ENCODE results near the gene IFNAR2. TPM values are rescaled to one million over a fixed set of nuclear protein-coding genes. Genes with fewer than 3 reads are reported as not detected.
"Not testable (repeated sequence)": the region's sequence is repeated elsewhere in the genome, so short reads cannot be mapped to it uniquely, and the experiment has no call there.

Gene IFNAR2
- total RNA-seq, 4 donors from 2014 or later = 3.3 to 6.5 (median 3.8) TPM

GRCh38 chr21:33241846-33242245 lies 12.1 kb downstream of the IFNAR2 start:
- no peak overlapping the region for H3K27ac ChIP-seq
- peaks cover 6% of the 10 kb centered on the region for H3K4me1 ChIP-seq
- H3K9me3 ChIP-seq = no peaks in the 10 kb centered on the region
- peaks cover 20% of the 10 kb centered on the region for H3K36me3 ChIP-seq
- H3K4me3 ChIP-seq = no peak overlapping the region
- TF ChIP-seq POLR2A (IDR thresholded peaks at IDR 0.05) (no peak), EP300 (IDR thresholded peaks at IDR 0.05) (no peak), CTCF (IDR thresholded peaks at IDR 0.05) (no peak), POLR2AphosphoS5 (IDR thresholded peaks at IDR 0.05) (no peak)
- H3K27me3 ChIP-seq = no peaks in the 10 kb centered on the region
- 87% methylated on average over 2 of the region's 2 CpGs for WGBS
- no peak for DNase-seq (ENCODE audit: low spot score in 2 of 2)

GRCh38 chr21:33242846-33243245 lies 13.1 kb downstream of the IFNAR2 start:
- H3K4me3 ChIP-seq; H3K27me3 ChIP-seq; DNase-seq (ENCODE audit: low spot score in 2 of 2); H3K4me1 ChIP-seq; H3K9me3 ChIP-seq; H3K27ac ChIP-seq: not testable (repeated sequence)
- 96% methylated on average over 8 of the region's 8 CpGs for WGBS
- H3K36me3 ChIP-seq = peaks cover 27% of the 10 kb centered on the region

GRCh38 chr21:33244082-33244778 lies 14.5 kb downstream of the IFNAR2 start:
- Histone ChIP-seq H3K36me3 (peaks cover 40% of the 10 kb centered on the region), H3K27ac (no peak overlapping the region), H3K27me3 (no peaks in the 10 kb centered on the region), H3K4me1 (peaks cover 6% of the 10 kb centered on the region), H3K4me3 (no peak overlapping the region), H3K9me3 (no peaks in the 10 kb centered on the region)
- no peak for DNase-seq (ENCODE audit: low spot score in 2 of 2)
- no peak for TF ChIP-seq EP300 (IDR thresholded peaks at IDR 0.05)
- no peak for TF ChIP-seq POLR2A (IDR thresholded peaks at IDR 0.05)
- no peak for TF ChIP-seq CTCF (IDR thresholded peaks at IDR 0.05)
- TF ChIP-seq POLR2AphosphoS5 (IDR thresholded peaks at IDR 0.05) = no peak
- 74% methylated on average over 6 of the region's 6 CpGs for WGBS

GRCh38 chr21:33244779-33245105 lies 15.0 kb downstream of the IFNAR2 start:
- no peak overlapping the region for H3K27ac ChIP-seq
- peaks cover 45% of the 10 kb centered on the region for H3K36me3 ChIP-seq

GRCh38 chr21:33245289-33245918 lies 15.7 kb downstream of the IFNAR2 start:
- peaks cover 6% of the 10 kb centered on the region for H3K4me1 ChIP-seq
- TF ChIP-seq POLR2AphosphoS5 (IDR thresholded peaks at IDR 0.05) (no peak), EP300 (IDR thresholded peaks at IDR 0.05) (no peak), POLR2A (IDR thresholded peaks at IDR 0.05) (no peak), CTCF (IDR thresholded peaks at IDR 0.05) (no peak)
- 85% methylated on average over 4 of the region's 4 CpGs for WGBS
- peaks cover 47% of the 10 kb centered on the region for H3K36me3 ChIP-seq
- H3K27me3 ChIP-seq = no peaks in the 10 kb centered on the region
- H3K4me3 ChIP-seq = no peak overlapping the region
- no peak for DNase-seq (ENCODE audit: low spot score in 2 of 2)
- no peak overlapping the region for H3K27ac ChIP-seq
- H3K9me3 ChIP-seq = no peaks in the 10 kb centered on the region

More at GRCh38 chr21:33244779-33245105, 15.0 kb downstream of the IFNAR2 start:
- TF ChIP-seq POLR2A (IDR thresholded peaks at IDR 0.05) (no peak), CTCF (IDR thresholded peaks at IDR 0.05) (no peak), EP300 (IDR thresholded peaks at IDR 0.05) (no peak), POLR2AphosphoS5 (IDR thresholded peaks at IDR 0.05) (no peak)
- peaks cover 6% of the 10 kb centered on the region for H3K4me1 ChIP-seq
- no peak overlapping the region for H3K4me3 ChIP-seq
- no peaks in the 10 kb centered on the region for H3K27me3 ChIP-seq
- H3K9me3 ChIP-seq = no peaks in the 10 kb centered on the region
- no peak for DNase-seq (ENCODE audit: low spot score in 2 of 2)
- WGBS = 73% methylated on average over 2 of the region's 2 CpGs

Data from suprapubic skin (tissue), 4 donors.